ENCODE results near the gene MRO. TPM values are rescaled to one million over a fixed set of nuclear protein-coding genes. Genes with fewer than 3 reads are reported as not detected.

The MRO gene
- total and polyA plus RNA-seq, 2 of the 8 experiments (the other 6 are each of a cell fraction or from before 2014, with no cell fraction given): 0.65 to 1.0 TPM

- TF ChIP-seq CTCF (IDR thresholded peaks at IDR 0.05; ENCODE audit: control extremely low read depth in 1 of 3, insufficient read depth in 1 of 3, low read depth in 1 of 3, low read length in 3 of 3) (no peak), CHD7 (IDR thresholded peaks at IDR 0.05; ENCODE audit: insufficient replicate concordance, low read length) (no peak), ATF3 (IDR thresholded peaks at IDR 0.05; ENCODE audit: insufficient read depth, low read depth, low read length) (no peak)
Measured at GRCh38 chr18:50849419-50849821, 29.6 kb upstream of the MRO start (continued).
